ENCODE measurements around the gene TSPO. TPM values are rescaled to one million over a fixed set of nuclear protein-coding genes. Genes with fewer than 3 reads are reported as not detected.

Gene TSPO
- total and polyA plus RNA-seq, 2 experiments from 2014 or later: 896 to 970 TPM

- in situ Hi-C loops (cut with MboI): no loop called here
- H3K27me3 ChIP-seq (replicated peaks; ENCODE audit: insufficient read depth): no peaks in the 10 kb centered on the region
- H3K4me3 ChIP-seq: no peak overlapping the region
- H3K9ac ChIP-seq: no peak overlapping the region
- no peaks in the 10 kb centered on the region for H4K20me1 ChIP-seq (ENCODE audit: insufficient read depth)
- no peak for DNase-seq
- H3K36me3 ChIP-seq (ENCODE audit: low read depth): no peaks in the 10 kb centered on the region
- no peaks in the 10 kb centered on the region for H3K4me1 ChIP-seq (ENCODE audit: insufficient read depth)
- H3F3A ChIP-seq (ENCODE audit: insufficient read depth): no peaks in the 10 kb centered on the region
- 66 to 72% methylated on average over 12 to 13 of the region's 13 CpGs for WGBS, 2 experiments (ENCODE audit: low coverage in 1 of 2, low lambda C conversion rate in 2 of 2, missing lambda C conversion rate in 2 of 2)
- no peaks in the 10 kb centered on the region for H3K9me2 ChIP-seq (ENCODE audit: insufficient read depth)
- H3K27ac ChIP-seq: no peak overlapping the region
- TF ChIP-seq EZH2phosphoT487 (IDR thresholded peaks at IDR 0.05; ENCODE audit: insufficient read depth, low read depth) (no peak), EZH2 (IDR thresholded peaks at IDR 0.05; ENCODE audit: insufficient read depth, poor library complexity, severe bottlenecking) (no peak)
- no peak overlapping the region for H2AFZ ChIP-seq
- H3K4me2 ChIP-seq (ENCODE audit: unreplicated experiment): no peak overlapping the region
- H3K9me3 ChIP-seq (ENCODE audit: low read depth): no peaks in the 10 kb centered on the region
- H3K79me2 ChIP-seq (ENCODE audit: insufficient read depth): no peaks in the 10 kb centered on the region
Observed at GRCh38 chr22:43211941-43212433, 60.6 kb downstream of the TSPO start.

- H3K79me2 ChIP-seq (ENCODE audit: insufficient read depth): no peaks in the 10 kb centered on the region
- no peaks in the 10 kb centered on the region for H3F3A ChIP-seq (ENCODE audit: insufficient read depth)
- no peaks in the 10 kb centered on the region for H3K9me3 ChIP-seq (ENCODE audit: low read depth)
- WGBS, 2 experiments (ENCODE audit: low coverage in 1 of 2, low lambda C conversion rate in 2 of 2, missing lambda C conversion rate in 2 of 2): 80 to 84% methylated on average over 17 to 23 of the region's 23 CpGs
- DNase-seq: no peak
- TF ChIP-seq EZH2 (IDR thresholded peaks at IDR 0.05; ENCODE audit: insufficient read depth, poor library complexity, severe bottlenecking) (no peak), EZH2phosphoT487 (IDR thresholded peaks at IDR 0.05; ENCODE audit: insufficient read depth, low read depth) (no peak)
- in situ Hi-C loops (cut with MboI): no loop called here
- H3K9ac ChIP-seq: no peak overlapping the region
- no peaks in the 10 kb centered on the region for H3K9me2 ChIP-seq (ENCODE audit: insufficient read depth)
- H4K20me1 ChIP-seq (ENCODE audit: insufficient read depth): no peaks in the 10 kb centered on the region
- no peaks in the 10 kb centered on the region for H3K4me1 ChIP-seq (ENCODE audit: insufficient read depth)
- no peak overlapping the region for H3K4me3 ChIP-seq
- no peaks in the 10 kb centered on the region for H3K27me3 ChIP-seq (replicated peaks; ENCODE audit: insufficient read depth)
- H3K4me2 ChIP-seq (ENCODE audit: unreplicated experiment): no peak overlapping the region
- no peaks in the 10 kb centered on the region for H3K36me3 ChIP-seq (ENCODE audit: low read depth)
- no peak overlapping the region for H3K27ac ChIP-seq
- no peak overlapping the region for H2AFZ ChIP-seq
Observed at GRCh38 chr22:43212434-43212952, 61.1 kb downstream of the TSPO start.

Other genes with a start within 250 kb of the TSPO start
- gene PACSIN2, start 136.4 kb upstream of the TSPO start, total RNA-seq (2014; rRNA removed; shearing (Covaris generic)): 35.5 and 43.7 TPM in 2 replicates
- 36.0 and 36.5 TPM in 2 replicates for gene PACSIN2, start 136.4 kb upstream of the TSPO start, polyA plus RNA-seq (2016; fragmentation: Nextera tagmentation; extraction: Ambion mirVana)
- 16.0 and 16.6 TPM in 2 replicates for gene TTLL1, start 62.2 kb upstream of the TSPO start, total RNA-seq (2014; rRNA removed; shearing (Covaris generic))
- 18.5 and 18.8 TPM in 2 replicates for gene TTLL1, start 62.2 kb upstream of the TSPO start, polyA plus RNA-seq (2016; fragmentation: Nextera tagmentation; extraction: Ambion mirVana)
- not detected in 2 replicates for gene BIK, start 40.8 kb upstream of the TSPO start, total RNA-seq (2014; rRNA removed; shearing (Covaris generic))
- gene BIK, start 40.8 kb upstream of the TSPO start, polyA plus RNA-seq (2016; fragmentation: Nextera tagmentation; extraction: Ambion mirVana): not detected in 2 replicates
- gene MCAT, start 8.2 kb upstream of the TSPO start, total RNA-seq (2014; rRNA removed; shearing (Covaris generic)): 16.0 and 23.4 TPM in 2 replicates
- gene MCAT, start 8.2 kb upstream of the TSPO start, polyA plus RNA-seq (2016; fragmentation: Nextera tagmentation; extraction: Ambion mirVana): 17.6 and 18.2 TPM in 2 replicates
- gene TTLL12, start 35.6 kb downstream of the TSPO start, total RNA-seq (2014; rRNA removed; shearing (Covaris generic)): 42.8 and 43.9 TPM in 2 replicates
- gene TTLL12, start 35.6 kb downstream of the TSPO start, polyA plus RNA-seq (2016; fragmentation: Nextera tagmentation; extraction: Ambion mirVana): 28.1 and 29.5 TPM in 2 replicates
- gene SCUBE1, start 191.8 kb downstream of the TSPO start, total RNA-seq (2014; rRNA removed; shearing (Covaris generic)): not detected in 2 replicates
- not detected in 2 replicates for gene SCUBE1, start 191.8 kb downstream of the TSPO start, polyA plus RNA-seq (2016; fragmentation: Nextera tagmentation; extraction: Ambion mirVana)

Data from GM23248 (cell line).